Measurements from ENCODE around the gene MIA.
A peak's percentile ranks its signal among the peaks of the same experiment; 100 is the strongest.

GRCh38 chr19:40805258-40805868, 30.0 kb downstream of the MIA start:
- TF ChIP-seq POLR2A (IDR thresholded peaks at IDR 0.05) (no peak), CTCF (IDR thresholded peaks at IDR 0.05) (peak in 1 of 6 experiments; percentile 1)

All from adrenal gland (tissue), 5 donors.